Liver (tissue), 9 donors: ENCODE results near the gene RPL21. TPM values are rescaled to one million over a fixed set of nuclear protein-coding genes. Genes with fewer than 3 reads are reported as not detected.

Experiments
- DNase-seq: peaks from one replicate; pipeline ENCODE4 v3.0.0-alpha.2; 2017; ENCODE audit warnings: low spot score
- H3K27ac ChIP-seq, 2 donors: one replicate each; pipeline ENCODE4 v1.7.0; 2013; ENCODE audit warnings: inconsistent platforms in 2 of 2, low read length in 2 of 2, control low read depth in 1 of 2, low read depth in 1 of 2, mild to moderate bottlenecking in 1 of 2
- H3K27me3 ChIP-seq, 4 donors: one replicate each; pipeline versions ENCODE4 v1.6.1 to v1.7.0; 2013; ENCODE audit warnings: low read length in 3 of 4, inconsistent platforms in 1 of 4, mild to moderate bottlenecking in 1 of 4, moderate library complexity in 1 of 4; ENCODE audit not compliant: control insufficient read depth in 4 of 4, insufficient read depth in 4 of 4
- H3K36me3 ChIP-seq, 4 donors: one replicate each; pipeline versions ENCODE4 v1.6.1 to v1.7.0; 2013; ENCODE audit warnings: low read length in 3 of 4, mild to moderate bottlenecking in 3 of 4, low read depth in 1 of 4, moderate library complexity in 1 of 4; ENCODE audit not compliant: control insufficient read depth in 4 of 4, insufficient read depth in 3 of 4
- H3K4me1 ChIP-seq, 4 donors: one replicate each; pipeline versions ENCODE4 v1.6.1 to v1.7.0; 2013; ENCODE audit warnings: low read length in 3 of 4, mild to moderate bottlenecking in 3 of 4, moderate library complexity in 1 of 4; ENCODE audit not compliant: control insufficient read depth in 4 of 4, insufficient read depth in 4 of 4
- H3K4me3 ChIP-seq, 3 donors: one replicate each; pipeline versions ENCODE4 v1.6.1 to v1.7.0; 2013; ENCODE audit warnings: low read length in 3 of 3, control low read depth in 1 of 3, low read depth in 1 of 3, mild to moderate bottlenecking in 1 of 3
- H3K9ac ChIP-seq, 2 donors: one replicate each; pipeline ENCODE4 v1.7.0; 2013; ENCODE audit warnings: low read length in 2 of 2, mild to moderate bottlenecking in 2 of 2, moderate library complexity in 2 of 2, control low read depth in 1 of 2, low read depth in 1 of 2
- H3K9me3 ChIP-seq, 4 donors: one replicate each; pipeline versions ENCODE4 v1.6.1 to v1.7.0; 2013; ENCODE audit warnings: low read length in 3 of 4; ENCODE audit not compliant: control insufficient read depth in 4 of 4
- ATF3 ChIP-seq: IDR thresholded peaks from 2 replicates; pipeline ENCODE4 v1.6.1; 2016; ENCODE audit warnings: antibody characterized with exemption
- CTCF ChIP-seq: fragments of 150-350 bp; IDR thresholded peaks from 2 replicates; pipeline ENCODE4 v1.5.1; 2017; ENCODE audit warnings: improper control_type of control experiment, low read depth, low read length; ENCODE audit not compliant: missing input control
- EGR1 ChIP-seq, 2 donors: IDR thresholded peaks; 2 replicates each; pipeline ENCODE4 v1.6.1; 2016 to 2018; ENCODE audit warnings: antibody characterized with exemption in 2 of 2, low read depth in 2 of 2
- FOXA2 ChIP-seq: IDR thresholded peaks from 2 replicates; pipeline ENCODE4 v1.6.1; 2016; ENCODE audit warnings: antibody characterized with exemption
- GABPA ChIP-seq, 2 donors: IDR thresholded peaks in 1 of 2; conservative IDR thresholded peaks in 1 of 2; 2 replicates each; pipeline ENCODE4 v1.6.1; 2016; ENCODE audit warnings: antibody characterized with exemption in 2 of 2, mild to moderate bottlenecking in 1 of 2, moderate library complexity in 1 of 2
- HNF4A ChIP-seq, 2 donors: conservative IDR thresholded peaks; 2 replicates each; pipeline ENCODE4 v1.6.1; 2016; ENCODE audit warnings: antibody characterized with exemption in 2 of 2, mild to moderate bottlenecking in 2 of 2
- HNF4G ChIP-seq: IDR thresholded peaks from 2 replicates; pipeline ENCODE4 v1.6.1; 2016; ENCODE audit warnings: antibody characterized with exemption
- JUND ChIP-seq, 2 donors: IDR thresholded peaks; 2 replicates each; pipeline ENCODE4 v1.6.1; 2016; ENCODE audit warnings: antibody characterized with exemption in 2 of 2
- MAX ChIP-seq: IDR thresholded peaks from 2 replicates; pipeline ENCODE4 v1.6.1; 2016; ENCODE audit warnings: antibody characterized with exemption
- NR2F2 ChIP-seq: IDR thresholded peaks from 2 replicates; pipeline ENCODE4 v1.6.1; 2016; ENCODE audit warnings: antibody characterized with exemption
- SP1 ChIP-seq: IDR thresholded peaks from 2 replicates; pipeline ENCODE4 v1.6.1; 2018; ENCODE audit warnings: antibody characterized with exemption, mild to moderate bottlenecking
- TAF1 ChIP-seq: conservative IDR thresholded peaks from 2 replicates; pipeline ENCODE4 v1.6.1; 2016; ENCODE audit warnings: antibody characterized with exemption, mild to moderate bottlenecking
- YY1 ChIP-seq: IDR thresholded peaks from 2 replicates; pipeline ENCODE4 v1.6.1; 2016; ENCODE audit warnings: antibody characterized with exemption, mild to moderate bottlenecking
- ZBTB33 ChIP-seq: IDR thresholded peaks from 2 replicates; pipeline ENCODE4 v1.6.1; 2016; ENCODE audit warnings: antibody characterized with exemption
- WGBS: extraction: QIAGEN DNeasy Blood & Tissue Kit; methylation state at CpG from one replicate; pipeline ENCODE4 v1.1.7; 2013; 5-methylcytosine and 5-hydroxymethylcytosine counted together
- polyA plus RNA-seq, 2 donors: library from polyadenylated mRNA; stranded (reverse) in 1 of 2; unstranded in 1 of 2; fragments of 200-250 nt in 1 of 2; fragments of >200 nt in 1 of 2; fragmentation: Nextera tagmentation in 1 of 2; extraction: Ambion mirVana in 1 of 2; gene quantifications; one replicate each; pipeline versions ENCODE4 v1.2.1 to v1.2.3, GENCODE V29; 2013 to 2015
- total RNA-seq, 2 donors: library from RNA; depleted of rRNA; stranded (reverse); fragments of >200 nt; gene quantifications; one replicate each; pipeline ENCODE4 v1.2.3, GENCODE V29; 2014
- donor health status: healthy.
- donor health status: healthy.
- donor health status: healthy.
- donor health status: healthy.
- donor health status: healthy.

Gene RPL21
- total and polyA plus RNA-seq, 4 donors, result 206 to 648 (median 442) TPM

- DNase-seq, result no peak
- no peak for TF ChIP-seq ZBTB33
- TF ChIP-seq SP1, result no peak
- no peak for TF ChIP-seq GABPA (IDR thresholded peaks at IDR 0.05 in 1 of 2, conservative IDR thresholded peaks at IDR 0.05 in 1 of 2)
- no peak for TF ChIP-seq ATF3
- TF ChIP-seq HNF4A (conservative IDR thresholded peaks at IDR 0.05), result no peak
- no peak for TF ChIP-seq YY1
- no peak for TF ChIP-seq NR2F2
- TF ChIP-seq HNF4G, result no peak
- TF ChIP-seq JUND (IDR thresholded peaks at IDR 0.05), result no peak
- no peak for TF ChIP-seq CTCF
- Histone ChIP-seq H3K9ac (no peak overlapping the region), H3K4me1 (peaks cover 0 to 8% (median 3%) of the 10 kb centered on the region in 4 donors), H3K27me3 (no peaks in the 10 kb centered on the region), H3K27ac (no peak overlapping the region), H3K36me3 (no peaks in the 10 kb centered on the region), H3K9me3 (no peaks in the 10 kb centered on the region), H3K4me3 (no peak overlapping the region)
- 91% methylated on average over 7 of the region's 7 CpGs for WGBS
Measured at GRCh38 chr13:27295096-27295495, 43.7 kb downstream of the RPL21 start.

- peaks cover 0 to 8% (median 3%) of the 10 kb centered on the region in 4 donors for H3K4me1 ChIP-seq
- no peak overlapping the region for H3K4me3 ChIP-seq
- no peaks in the 10 kb centered on the region for H3K27me3 ChIP-seq
- 87% methylated on average over 4 of the region's 4 CpGs for WGBS
- H3K36me3 ChIP-seq, result no peaks in the 10 kb centered on the region
- H3K9ac ChIP-seq, result no peak overlapping the region
- no peaks in the 10 kb centered on the region for H3K9me3 ChIP-seq
- no peak for DNase-seq
- no peak overlapping the region for H3K27ac ChIP-seq
- TF ChIP-seq FOXA2, result no peak
- TF ChIP-seq EGR1 (IDR thresholded peaks at IDR 0.05; ENCODE audit: low read depth in 2 of 2), result no peak
- no peak for TF ChIP-seq TAF1
- TF ChIP-seq NR2F2, result no peak
- TF ChIP-seq ZBTB33, result no peak
- no peak for TF ChIP-seq MAX
Measured at GRCh38 chr13:27295660-27296059, 44.3 kb downstream of the RPL21 start.
